NCI-H1436 (cell line): ENCODE data around the gene SDHB.

Experiments used
- DNase-seq: peaks from one replicate; lab custom pipeline; 2025; lab: John Stamatoyannopoulos, UW

SDHB gene

DNA sequence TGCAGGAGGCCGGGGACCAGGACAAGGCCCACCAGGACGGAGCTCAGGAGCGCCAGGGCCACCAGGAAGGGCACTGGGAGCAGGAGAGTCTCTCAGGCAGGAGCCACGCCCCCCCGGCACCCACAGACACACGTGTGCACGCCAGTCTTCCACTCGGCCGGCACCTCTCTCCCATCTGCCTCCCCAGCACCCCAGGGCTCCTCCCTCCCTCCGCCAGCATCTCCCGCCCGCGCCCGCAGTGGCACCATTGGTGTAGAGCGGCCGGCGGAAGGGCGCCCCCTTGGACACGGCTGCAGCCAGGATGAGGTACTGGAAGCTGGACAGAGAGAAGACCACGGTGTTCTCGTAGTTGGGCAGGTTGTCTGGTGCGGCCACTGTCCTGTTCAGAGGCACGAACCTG lies 67.3 kb downstream of the SDHB start:
- DNase-seq: no peak

- no peak for DNase-seq
Measured at GRCh38 chr1:16986113-16986512, 67.7 kb downstream of the SDHB start.

DNA sequence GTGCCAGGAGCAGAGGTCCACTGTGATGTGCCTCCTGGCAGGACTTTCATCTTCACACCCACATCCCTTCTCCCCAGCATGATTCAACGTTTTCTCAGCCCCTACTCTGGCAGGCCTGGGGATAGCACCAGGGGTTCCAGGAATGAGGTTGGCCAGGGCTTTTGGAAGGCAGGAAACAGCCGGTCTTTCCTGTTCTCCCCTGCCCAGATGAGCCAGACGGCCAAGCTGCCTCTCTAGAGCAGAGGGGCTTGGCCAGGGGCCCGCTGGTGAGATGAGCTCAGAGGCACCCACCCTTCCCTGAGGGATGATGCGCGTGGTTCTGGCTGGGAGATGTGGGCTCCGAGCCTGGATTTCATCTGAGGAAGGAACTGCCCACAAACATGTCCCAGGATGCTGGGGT lies 69.1 kb downstream of the SDHB start:
- no peak for DNase-seq

DNA sequence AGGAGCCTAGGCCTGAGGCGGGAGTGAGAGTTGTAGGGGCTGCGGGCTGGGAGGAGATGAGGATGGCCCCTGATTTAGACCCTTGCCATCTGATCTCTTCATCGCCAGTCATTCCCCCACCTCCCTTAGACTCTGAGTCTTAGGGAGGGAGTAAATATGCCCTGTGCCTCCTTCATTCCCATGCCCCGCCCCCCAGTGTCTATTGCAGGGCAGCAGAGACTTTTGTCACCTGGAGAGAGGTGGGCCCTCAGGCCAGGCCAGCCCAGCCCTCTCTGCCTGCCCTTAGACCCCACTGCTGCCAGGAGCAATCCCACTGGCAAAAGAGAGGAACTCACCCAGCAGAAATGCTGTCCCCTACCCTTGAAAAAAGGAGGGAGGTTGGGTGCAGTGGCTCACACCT lies 70.2 kb downstream of the SDHB start:
- DNase-seq: no peak

DNA sequence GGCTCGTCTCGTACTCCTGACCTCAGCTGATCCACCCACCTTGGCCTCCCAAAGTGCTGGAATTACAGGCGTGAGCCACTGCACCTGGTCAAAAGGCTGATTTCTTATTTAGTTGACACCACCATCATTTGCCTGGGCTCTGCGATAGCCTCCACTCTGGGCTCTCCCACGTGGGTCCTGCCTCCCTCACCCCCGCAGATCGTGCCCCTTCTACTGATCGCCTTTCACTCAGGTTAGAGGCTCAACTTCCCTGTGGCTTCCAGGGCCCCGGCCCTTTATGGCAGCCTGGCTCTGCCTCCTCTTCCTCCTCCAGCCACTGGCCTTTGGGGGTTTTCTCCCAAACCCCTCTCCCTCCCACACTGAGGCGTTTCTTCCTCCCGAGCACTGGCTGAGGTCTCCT lies 70.9 kb downstream of the SDHB start:
- no peak for DNase-seq

- DNase-seq: no peak
Measured at GRCh38 chr1:16981269-16981849, 72.5 kb downstream of the SDHB start.

DNA sequence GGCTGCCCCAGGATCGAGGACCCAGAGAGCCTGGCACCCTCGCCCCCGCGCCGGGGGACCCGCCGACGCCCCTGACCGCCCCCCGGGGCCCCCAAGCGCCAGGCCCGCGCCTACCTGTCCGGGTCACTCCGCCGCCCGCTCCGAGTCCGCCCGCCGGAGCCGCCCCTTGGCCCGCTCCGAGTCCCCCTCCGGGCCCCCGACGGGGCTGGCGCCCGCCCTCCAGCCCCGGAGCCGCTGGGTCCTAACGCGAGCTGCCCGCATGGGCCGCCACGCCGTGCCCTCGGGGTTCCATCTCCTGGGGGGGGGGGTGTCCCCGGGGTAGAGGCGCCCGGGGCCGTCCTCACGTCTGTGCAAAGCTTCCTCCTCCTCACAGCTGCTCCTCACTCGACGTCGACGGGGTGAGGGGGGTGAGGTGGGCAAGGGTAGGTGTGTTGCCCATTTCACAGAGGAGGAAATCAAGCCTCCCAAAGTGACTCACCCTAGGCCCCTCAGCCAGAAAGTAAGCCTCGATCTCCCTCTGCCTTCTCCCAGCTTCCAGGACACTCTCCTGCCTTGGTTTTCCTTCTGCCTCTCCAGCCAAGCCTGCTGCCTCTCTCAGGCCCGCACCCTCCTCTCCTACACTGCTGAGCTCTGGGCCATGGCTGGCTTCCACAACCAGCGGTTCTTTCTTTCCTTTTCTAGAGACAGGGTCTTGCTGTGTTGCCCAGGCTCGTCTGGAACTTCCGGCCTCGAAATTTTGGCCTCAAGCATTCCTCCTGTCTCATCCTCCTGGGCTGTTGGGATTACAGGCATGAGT lies 73.2 kb downstream of the SDHB start, which contains the start of gene MFAP2:
TSS of gene MFAP2 (minus strand) at position 148 of the 796 bp plus-strand sequence. CDS start 2,347 bp downstream, outside the sequence.
- DNase-seq: no peak

GRCh38 chr1:16979475-16980327 lies 74.1 kb downstream of the SDHB start:
- no peak for DNase-seq

DNA sequence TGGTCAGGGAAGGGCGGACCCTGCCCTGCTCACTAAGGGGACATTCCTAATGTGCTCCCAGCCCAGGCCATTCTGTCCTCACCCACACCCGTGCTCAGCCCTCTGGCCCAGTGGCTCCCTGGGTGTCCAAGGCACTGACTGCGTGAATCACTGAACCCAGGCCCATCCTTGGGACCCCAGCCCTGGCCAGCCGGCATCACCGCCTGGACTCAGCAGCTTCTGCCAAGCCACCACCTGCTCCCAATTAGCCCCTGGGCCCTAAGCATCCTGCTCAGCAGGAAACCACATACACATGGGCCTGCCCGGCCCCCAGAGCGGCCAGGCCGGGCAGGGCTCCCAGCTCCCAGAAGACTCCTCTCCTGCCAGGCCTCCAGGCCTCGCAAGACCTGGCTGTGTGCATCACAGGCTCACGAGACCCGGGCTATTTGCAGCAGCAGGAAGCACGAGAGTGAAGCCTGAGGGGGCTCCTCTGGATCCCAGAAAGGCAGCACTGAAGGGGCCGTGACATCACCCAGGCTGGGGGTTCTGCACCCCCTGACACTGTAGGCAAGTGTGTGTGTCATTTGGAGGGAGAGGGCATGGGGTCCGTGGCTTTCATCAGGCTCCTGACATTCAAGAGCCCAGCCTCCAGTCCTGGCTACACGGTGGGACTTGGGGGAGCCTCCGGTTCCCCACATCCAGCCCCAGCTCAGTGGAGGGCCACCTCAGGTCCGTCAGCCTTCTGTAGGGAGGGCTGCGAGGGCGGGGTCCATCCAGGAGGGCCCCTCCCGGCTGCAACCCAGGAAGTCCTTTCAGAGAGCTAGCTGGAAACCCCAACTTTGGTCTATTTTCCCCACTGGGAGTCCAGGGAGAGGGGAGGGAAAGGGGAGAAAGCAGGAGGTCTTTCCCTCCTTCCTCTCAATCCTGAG lies 75.0 kb downstream of the SDHB start:
- no peak for DNase-seq

GRCh38 chr1:16978139-16978538 lies 75.7 kb downstream of the SDHB start:
- DNase-seq: no peak

- no peak for DNase-seq
Measured at GRCh38 chr1:16977377-16977776, 76.5 kb downstream of the SDHB start.

GRCh38 chr1:16976966-16977365 lies 76.9 kb downstream of the SDHB start:
- no peak for DNase-seq

- DNase-seq: no peak
Measured at GRCh38 chr1:16975838-16976237, 78.0 kb downstream of the SDHB start.

- no peak for DNase-seq
Measured at GRCh38 chr1:16975211-16975610, 78.6 kb downstream of the SDHB start.

GRCh38 chr1:16973215-16973614 lies 80.6 kb downstream of the SDHB start:
- no peak for DNase-seq

GRCh38 chr1:16972189-16972895 lies 81.5 kb downstream of the SDHB start:
- DNase-seq: no peak

- no peak for DNase-seq
Measured at GRCh38 chr1:16971341-16972188, 82.3 kb downstream of the SDHB start.

DNA sequence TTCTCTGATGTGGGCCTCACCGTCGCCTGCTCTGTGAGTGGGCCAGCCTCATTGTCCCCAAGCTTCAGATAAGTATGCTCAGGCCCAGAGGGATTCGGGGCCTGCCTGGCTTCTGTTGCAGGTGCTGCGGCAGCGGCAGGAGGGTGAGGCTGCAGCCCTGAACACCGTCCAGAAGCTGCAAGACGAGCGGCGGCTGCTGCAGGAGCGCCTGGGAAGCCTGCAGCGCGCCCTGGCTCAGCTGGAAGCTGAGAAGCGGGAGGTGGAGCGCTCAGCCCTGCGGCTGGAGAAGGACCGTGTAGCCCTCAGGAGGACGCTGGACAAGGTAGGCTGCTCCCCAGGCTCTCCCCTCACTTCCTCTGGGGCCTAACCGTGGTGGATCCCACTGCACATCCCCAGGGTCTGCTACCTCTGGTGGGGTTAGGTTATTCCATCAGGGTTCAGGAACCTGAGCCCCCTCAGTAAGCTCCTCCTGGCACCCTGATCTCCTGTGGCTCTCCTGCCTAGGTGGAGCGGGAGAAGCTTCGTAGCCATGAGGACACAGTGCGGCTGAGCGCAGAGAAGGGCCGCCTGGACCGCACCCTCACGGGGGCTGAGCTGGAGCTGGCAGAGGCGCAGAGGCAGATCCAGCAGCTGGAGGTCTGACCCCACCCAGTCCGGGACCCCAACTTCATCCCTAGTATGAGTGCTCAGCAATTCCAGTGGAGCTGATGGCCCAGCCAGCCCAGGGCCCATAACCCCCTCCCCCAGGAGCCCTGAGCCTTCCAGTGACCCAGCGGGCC lies 83.5 kb downstream of the SDHB start:
- no peak for DNase-seq

- DNase-seq: no peak
Measured at GRCh38 chr1:16969651-16970050, 84.2 kb downstream of the SDHB start.
